Testis (tissue), 5 donors: ENCODE data around the gene OR2A1. TPM values are rescaled to one million over a fixed set of nuclear protein-coding genes. Genes with fewer than 3 reads are reported as not detected.
"Not testable (repeated sequence)": the region's sequence is repeated elsewhere in the genome, so short reads cannot be mapped to it uniquely, and the experiment has no call there.

Experiments
- DNase-seq: peaks from one replicate; pipeline ENCODE4 v3.0.0-alpha.2; 2019
- H3K27ac ChIP-seq, 2 donors: fragments of 200-600 bp; sonication (generic); one replicate each; pipeline ENCODE4 v1.5.1; 2019
- H3K27me3 ChIP-seq: fragments of 200-600 bp; sonication (generic); one replicate; pipeline ENCODE4 v1.5.1; 2019
- H3K36me3 ChIP-seq: fragments of 200-600 bp; sonication (generic); one replicate; pipeline ENCODE4 v1.5.1; 2017; ENCODE audit warnings: low read depth; ENCODE audit errors: missing control alignments
- H3K4me1 ChIP-seq: fragments of 200-600 bp; sonication (generic); one replicate; pipeline ENCODE4 v1.5.1; 2019
- H3K4me3 ChIP-seq, 2 donors: fragments of 200-600 bp; sonication (generic); one replicate each; pipeline ENCODE4 v1.5.1; 2017 to 2019
- H3K9me3 ChIP-seq: fragments of 200-600 bp; sonication (generic); one replicate; pipeline ENCODE4 v1.5.1; 2017
- WGBS, 2 donors: methylation state at CpG; one replicate each; pipeline ENCODE4 v1.1.5; 2018; 5-methylcytosine and 5-hydroxymethylcytosine counted together
- intact Hi-C: fragments of 100-400 bp; cut with DNase I; formaldehyde crosslinking; loops from one replicate; pipeline ENCODE4 v1.15.1; 2023; ENCODE audit warnings: low total_unique reads
- long read RNA-seq, 2 donors: transcript quantifications; one replicate each; lab custom pipeline, GENCODE V29; 2026
- polyA plus RNA-seq: library from polyadenylated mRNA; stranded (reverse); fragments of 350-450 nt; fragmentation: Illumina TruSeq; extraction: RNeasy Lipid Tissue Mini Kit (QIAGEN cat#74804); gene quantifications from one replicate; pipeline ENCODE4 v1.2.3, GENCODE V29; 2014; ENCODE audit warnings: low read depth, low replicate concordance; ENCODE audit not compliant: insufficient read depth
- total RNA-seq, 2 donors: library from RNA; depleted of rRNA; stranded (reverse); fragments of >200 nt; gene quantifications; one replicate each; pipeline ENCODE4 v1.2.3, GENCODE V29; 2016

Gene OR2A1, protein sequence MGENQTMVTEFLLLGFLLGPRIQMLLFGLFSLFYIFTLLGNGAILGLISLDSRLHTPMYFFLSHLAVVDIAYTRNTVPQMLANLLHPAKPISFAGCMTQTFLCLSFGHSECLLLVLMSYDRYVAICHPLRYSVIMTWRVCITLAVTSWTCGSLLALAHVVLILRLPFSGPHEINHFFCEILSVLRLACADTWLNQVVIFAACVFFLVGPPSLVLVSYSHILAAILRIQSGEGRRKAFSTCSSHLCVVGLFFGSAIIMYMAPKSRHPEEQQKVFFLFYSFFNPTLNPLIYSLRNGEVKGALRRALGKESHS
- under 1 TPM in 1 of 2 donors, not detected in 1; 0.37 TPM for total RNA-seq
- 0.20 TPM for polyA plus RNA-seq
- long read RNA-seq, donor 1, result 0 reads
- long read RNA-seq, donor 2, result 0 reads

DNA sequence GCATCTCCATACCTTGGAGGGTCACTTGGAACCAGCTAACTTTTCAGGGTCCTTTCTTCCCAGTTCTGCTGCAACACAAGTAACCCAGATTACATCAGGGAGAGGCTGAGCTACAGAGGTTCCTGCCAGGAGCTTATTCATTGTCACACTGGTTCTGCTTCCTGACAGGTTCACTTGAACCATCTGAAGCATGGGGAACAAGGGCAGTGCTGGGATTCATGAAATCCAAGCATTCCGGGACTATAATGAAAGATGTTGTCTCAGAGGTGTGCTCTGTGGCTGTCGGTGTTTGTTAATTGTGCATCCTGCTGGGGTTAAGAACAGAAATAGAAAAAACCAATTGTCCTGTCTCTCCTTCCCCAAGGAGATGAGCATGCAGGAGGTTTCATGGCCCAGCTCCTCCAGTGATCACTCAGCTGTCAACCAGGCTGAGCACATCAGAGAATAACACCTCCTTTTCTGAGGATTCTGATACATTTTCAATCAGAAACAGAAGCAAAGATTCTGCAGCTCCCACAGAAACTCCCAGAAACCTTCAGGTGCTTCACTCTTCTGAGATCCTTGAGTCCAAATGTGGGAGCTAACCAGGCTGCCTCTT lies at the start of gene OR2A1:
TSS of gene OR2A1 (plus strand) at position 548 of the 598 bp plus-strand sequence. CDS start 5,706 bp downstream, outside the sequence.
- DNase-seq, H3K27ac ChIP-seq, H3K4me3 ChIP-seq, H3K9me3 ChIP-seq, H3K27me3 ChIP-seq, H3K36me3 ChIP-seq, intact Hi-C loops, H3K4me1 ChIP-seq: not testable (repeated sequence)
- WGBS, 2 donors, result 88% methylated on average over 2 of the region's 2 CpGs; no CpG with 5 or more reads in 1 of the 2 donors

DNA sequence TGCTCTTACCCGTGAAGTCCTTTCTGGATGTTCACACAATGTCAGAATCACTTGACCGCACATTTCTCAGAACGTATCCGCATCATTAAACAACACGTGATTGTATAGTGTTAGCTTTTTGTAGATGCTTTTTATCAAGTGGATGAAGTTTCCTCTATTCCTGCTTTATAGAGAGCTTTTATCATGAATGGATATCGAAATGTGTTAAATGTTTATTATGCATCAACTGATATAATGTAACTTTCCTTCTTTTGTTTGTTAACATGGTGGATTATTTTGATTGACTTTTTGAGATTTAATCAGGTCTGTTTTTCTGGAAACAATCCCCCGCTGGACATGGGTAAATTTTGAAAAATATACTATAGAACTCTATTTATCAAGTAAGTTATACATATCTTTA lies 47.5 kb upstream of the OR2A1 start, which contains the start of gene OR2A7:
TSS of gene OR2A7 (minus strand) at position 101 of the 400 bp plus-strand sequence. CDS start 5,164 bp downstream, outside the sequence.
- H3K36me3 ChIP-seq, H3K27me3 ChIP-seq, H3K4me1 ChIP-seq, intact Hi-C loops, H3K27ac ChIP-seq, H3K4me3 ChIP-seq, H3K9me3 ChIP-seq, DNase-seq: not testable (repeated sequence)
- WGBS, 2 donors, result 86 to 97% methylated on average over 3 to 6 of the region's 7 CpGs

DNA sequence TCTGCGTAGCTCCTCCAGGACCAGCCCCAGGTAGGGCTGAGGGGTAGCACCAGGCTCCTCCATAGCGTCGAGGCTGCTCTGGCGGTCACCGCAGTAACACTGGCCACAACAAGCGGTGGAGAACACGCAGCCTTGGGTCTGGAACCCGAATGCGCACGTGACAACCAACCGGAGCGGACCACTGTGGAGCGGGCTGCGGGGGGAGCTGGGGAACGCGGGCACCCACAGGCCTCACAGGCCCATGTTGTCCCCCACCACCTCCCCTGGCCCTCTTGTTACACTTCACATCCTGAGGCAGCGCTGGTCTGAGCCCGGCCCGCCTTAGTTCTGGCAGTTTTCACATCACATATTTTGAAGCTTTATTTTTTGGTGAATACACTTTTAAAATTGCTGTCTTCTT lies 43.0 kb upstream of the OR2A1 start, which contains the start of gene CTAGE8:
TSS of gene CTAGE8 (minus strand) at position 101 of the 400 bp plus-strand sequence. CDS start at position 63, 38 bp downstream.
- H3K27ac ChIP-seq, H3K9me3 ChIP-seq, H3K36me3 ChIP-seq, intact Hi-C loops, H3K27me3 ChIP-seq, DNase-seq, H3K4me3 ChIP-seq, H3K4me1 ChIP-seq: not testable (repeated sequence)
- no CpG with 5 or more reads among the region's 19 CpGs for WGBS, 2 donors

DNA sequence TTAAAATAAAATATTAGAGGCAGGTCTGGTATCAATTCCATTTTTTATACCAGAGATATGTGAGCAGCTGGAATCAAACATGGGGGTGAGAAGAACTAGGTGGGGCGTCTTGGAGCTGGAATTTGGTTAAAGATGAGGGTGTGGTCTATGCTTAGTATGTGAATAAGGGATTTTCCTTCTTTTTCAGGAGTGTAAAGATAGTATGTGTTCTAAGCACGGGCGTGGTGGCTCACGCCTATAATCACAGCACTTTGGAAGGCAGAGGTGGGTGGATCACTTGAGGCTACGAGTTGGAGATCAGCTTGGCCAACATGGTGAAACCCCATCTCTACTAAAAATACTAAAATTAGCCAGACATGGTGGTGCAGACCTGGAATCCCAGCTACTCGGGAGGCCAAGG lies 36.9 kb upstream of the OR2A1 start:
- H3K4me3 ChIP-seq, H3K36me3 ChIP-seq, H3K9me3 ChIP-seq, H3K4me1 ChIP-seq, DNase-seq, H3K27me3 ChIP-seq, intact Hi-C loops, H3K27ac ChIP-seq: not testable (repeated sequence)
- 100% methylated on average over 4 of the region's 6 CpGs; no CpG with 5 or more reads in 1 of the 2 donors for WGBS, 2 donors

DNA sequence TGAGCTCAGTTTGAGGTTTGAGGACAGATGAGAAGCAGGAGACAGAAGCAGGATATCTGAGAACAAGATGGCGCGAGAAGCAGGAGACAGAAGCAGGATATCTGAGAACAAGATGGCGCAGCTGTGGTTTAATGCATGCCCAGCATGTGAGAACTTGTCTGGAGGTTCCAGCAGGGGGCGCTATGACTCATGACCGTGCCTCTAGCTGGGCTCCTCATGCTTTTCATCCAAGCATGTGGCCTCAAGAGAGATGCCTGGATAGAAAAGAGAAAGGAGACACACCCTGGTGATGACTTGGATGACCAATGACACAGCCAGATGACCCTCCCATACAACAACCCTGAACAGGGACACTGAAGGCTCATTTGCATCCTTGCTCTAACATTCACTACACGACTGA lies 32.2 kb upstream of the OR2A1 start:
- H3K4me1 ChIP-seq, DNase-seq, intact Hi-C loops, H3K4me3 ChIP-seq, H3K27me3 ChIP-seq, H3K9me3 ChIP-seq, H3K27ac ChIP-seq, H3K36me3 ChIP-seq: not testable (repeated sequence)
- 74 to 87% methylated on average over 2 to 4 of the region's 6 CpGs for WGBS, 2 donors

DNA sequence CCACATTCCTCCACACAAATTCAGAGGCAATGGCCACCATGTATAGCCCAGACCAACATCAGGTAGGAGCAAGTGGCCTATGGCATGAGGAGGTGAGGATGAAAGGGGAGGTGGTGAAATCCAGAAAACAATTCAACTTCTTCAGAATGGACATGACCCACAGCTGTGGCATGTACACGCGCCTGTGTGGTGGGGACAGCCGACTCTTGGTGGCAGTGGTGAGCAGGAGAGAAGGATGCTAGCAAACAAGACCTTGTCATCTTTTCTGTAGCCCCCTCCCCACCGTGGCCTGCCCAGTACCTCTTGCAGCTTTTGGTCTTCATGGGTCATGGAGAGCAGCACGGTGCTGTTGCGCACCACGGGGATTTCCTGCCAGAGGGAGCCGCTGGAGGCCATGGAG lies 30.2 kb upstream of the OR2A1 start:
- H3K27ac ChIP-seq, H3K36me3 ChIP-seq, H3K9me3 ChIP-seq, H3K4me1 ChIP-seq, DNase-seq, H3K4me3 ChIP-seq, intact Hi-C loops, H3K27me3 ChIP-seq: not testable (repeated sequence)
- no CpG with 5 or more reads among the region's 8 CpGs for WGBS, 2 donors

DNA sequence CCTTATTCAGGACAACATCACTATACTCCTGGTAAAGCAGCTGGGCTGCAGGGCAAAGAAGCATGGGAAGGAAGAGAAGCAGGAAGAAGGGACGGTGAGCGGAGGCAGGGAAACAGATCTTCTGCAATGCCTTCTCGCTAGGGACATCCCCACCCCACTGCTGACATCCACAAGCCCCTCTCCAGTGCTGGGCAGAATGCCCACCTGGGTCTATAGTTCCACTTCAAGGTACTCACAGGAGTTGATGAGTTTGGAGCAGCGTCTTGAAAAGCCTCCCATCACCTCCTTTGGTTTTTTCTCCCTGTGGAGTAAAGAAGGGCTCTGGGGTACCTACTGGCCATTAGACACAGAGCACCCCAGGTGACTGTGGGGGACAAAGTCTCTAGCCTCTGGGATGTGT lies 29.7 kb upstream of the OR2A1 start:
- DNase-seq, intact Hi-C loops, H3K36me3 ChIP-seq, H3K9me3 ChIP-seq, H3K4me1 ChIP-seq, H3K4me3 ChIP-seq, H3K27ac ChIP-seq, H3K27me3 ChIP-seq: not testable (repeated sequence)
- WGBS, 2 donors, result 91 to 100% methylated on average over 2 of the region's 4 CpGs

DNA sequence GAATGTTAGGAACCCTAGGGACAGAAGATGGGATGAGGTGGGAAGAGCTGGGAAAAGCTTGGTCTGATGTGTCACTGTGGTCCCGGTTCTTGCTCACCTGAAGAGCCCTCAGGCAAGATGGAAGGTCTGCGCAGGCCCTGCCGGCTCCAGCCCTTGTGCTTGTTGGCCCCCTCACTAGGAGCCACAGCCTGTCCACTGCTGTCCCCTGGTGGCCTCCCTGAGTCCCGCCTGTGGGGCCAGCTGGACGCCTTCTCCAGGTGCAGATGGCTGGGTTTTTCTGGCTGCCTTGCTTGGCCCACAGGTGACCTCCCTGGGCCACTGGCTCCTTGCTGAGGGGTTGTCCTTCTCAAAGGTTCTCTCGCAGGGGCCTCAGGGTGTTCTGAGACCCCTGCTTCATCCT lies 28.5 kb upstream of the OR2A1 start:
- no CpG with 5 or more reads among the region's 6 CpGs for WGBS, 2 donors
- H3K36me3 ChIP-seq, H3K4me3 ChIP-seq, H3K4me1 ChIP-seq, H3K27me3 ChIP-seq, intact Hi-C loops, DNase-seq, H3K9me3 ChIP-seq, H3K27ac ChIP-seq: not testable (repeated sequence)

DNA sequence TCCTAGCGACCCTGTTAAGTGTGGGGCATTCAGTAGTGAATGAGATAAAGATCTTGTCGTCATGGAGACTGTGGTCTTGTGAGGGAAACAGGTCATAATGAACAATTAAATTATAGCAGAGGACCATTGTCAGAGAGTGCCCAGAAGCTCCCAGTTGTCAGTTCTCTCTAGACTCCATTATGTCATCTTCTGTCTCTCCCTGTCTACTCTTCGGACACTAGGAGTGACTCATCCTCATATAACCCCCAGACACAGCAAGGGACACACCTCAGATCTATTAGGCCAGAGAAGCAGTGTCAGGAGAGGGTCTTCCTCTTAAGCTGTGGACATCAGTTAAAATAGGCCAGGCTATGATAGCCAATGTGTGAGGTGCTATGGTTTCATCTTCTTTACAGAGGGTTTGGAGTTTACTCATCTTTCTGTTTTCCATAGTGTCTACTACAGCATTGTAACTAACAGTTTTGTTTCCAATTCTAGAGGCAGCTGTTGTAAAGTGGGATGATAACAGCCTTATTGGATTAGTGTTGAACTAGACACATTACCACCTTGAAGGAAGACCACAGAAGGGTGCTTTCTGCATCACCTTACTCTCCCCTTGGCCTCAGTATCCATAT lies 24.9 kb upstream of the OR2A1 start:
- H3K9me3 ChIP-seq, intact Hi-C loops, H3K4me1 ChIP-seq, H3K27ac ChIP-seq, DNase-seq, H3K27me3 ChIP-seq, H3K36me3 ChIP-seq, H3K4me3 ChIP-seq: not testable (repeated sequence)
- no CpG with 5 or more reads among the region's 3 CpGs for WGBS, 2 donors

DNA sequence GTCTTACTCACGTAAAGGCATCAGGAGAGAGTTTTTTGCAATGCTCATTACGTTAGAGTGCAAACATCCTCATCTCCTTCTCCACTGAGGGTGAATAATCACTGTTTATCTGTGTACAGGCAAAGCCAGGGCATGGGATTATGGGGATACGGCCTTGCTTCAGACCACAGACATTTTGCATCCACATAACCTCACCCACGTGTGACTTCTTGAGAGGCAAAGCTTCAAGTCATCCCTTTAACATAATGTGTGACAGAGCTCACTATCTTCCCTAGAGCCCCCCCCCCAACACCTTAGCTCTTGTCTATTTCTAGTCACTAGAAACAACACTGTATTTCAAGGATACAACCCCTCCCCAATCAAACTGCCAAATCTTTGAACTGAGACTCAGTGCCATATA lies 20.6 kb upstream of the OR2A1 start:
- H3K9me3 ChIP-seq, H3K27me3 ChIP-seq, H3K36me3 ChIP-seq, DNase-seq, H3K27ac ChIP-seq, H3K4me3 ChIP-seq, H3K4me1 ChIP-seq, intact Hi-C loops: not testable (repeated sequence)
- 71 to 74% methylated on average over 2 of the region's 4 CpGs for WGBS, 2 donors

DNA sequence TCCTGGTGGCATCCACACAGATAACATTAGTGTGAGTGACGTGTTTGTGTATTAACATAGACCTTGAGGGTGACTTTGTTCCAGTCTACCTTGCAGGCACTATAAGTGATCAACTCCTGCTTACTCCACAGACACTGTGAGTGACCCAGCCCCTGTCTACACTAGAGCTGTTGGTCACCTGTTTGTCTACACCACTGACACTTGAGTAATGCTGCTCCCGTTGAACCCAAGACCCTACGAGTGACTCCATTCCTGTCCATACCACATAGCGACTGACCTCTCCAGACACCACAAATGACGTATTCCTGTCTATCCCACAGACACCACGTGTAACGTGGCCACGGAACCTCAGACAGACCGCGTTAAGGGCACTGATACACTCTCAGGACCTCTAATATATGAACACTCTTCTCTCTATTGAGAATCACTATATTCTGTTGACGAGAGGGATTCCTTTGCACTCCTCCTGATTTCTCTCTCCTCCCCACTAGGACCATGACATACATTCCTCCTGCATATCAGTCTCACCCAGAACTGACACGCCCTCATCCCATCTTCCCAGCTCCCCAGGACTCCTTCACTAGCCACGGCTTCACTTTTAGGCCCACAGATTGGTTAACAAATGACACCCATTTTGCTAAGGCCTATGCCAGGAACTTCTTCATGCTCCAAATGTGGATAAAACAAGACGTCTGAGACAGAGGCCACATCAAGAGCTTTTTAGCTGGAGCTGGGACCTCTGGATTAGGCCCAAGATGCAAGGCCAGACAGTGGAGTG lies 19.6 kb upstream of the OR2A1 start:
- H3K4me3 ChIP-seq, H3K36me3 ChIP-seq, H3K4me1 ChIP-seq, DNase-seq, H3K27ac ChIP-seq, H3K27me3 ChIP-seq, intact Hi-C loops, H3K9me3 ChIP-seq: not testable (repeated sequence)
- 76 to 82% methylated on average over 3 to 4 of the region's 14 CpGs for WGBS, 2 donors
